ENCODE measurements around the gene RTRAF.

The RTRAF gene

GRCh38 chr14:51996148-51996746, 6.9 kb downstream of the RTRAF start:
- DNase-seq, result no peak

- no peak for DNase-seq
Observed at GRCh38 chr14:51998348-51998747, 9.0 kb downstream of the RTRAF start.

- no peak for DNase-seq
Observed at GRCh38 chr14:51999084-51999483, 9.7 kb downstream of the RTRAF start.

GRCh38 chr14:52000019-52000582, 10.8 kb downstream of the RTRAF start:
- no peak for DNase-seq

GRCh38 chr14:52000696-52001095, 11.3 kb downstream of the RTRAF start:
- no peak for DNase-seq

- no peak for DNase-seq
Observed at GRCh38 chr14:52002542-52002941, 13.2 kb downstream of the RTRAF start.

GRCh38 chr14:52003324-52003723, 14.0 kb downstream of the RTRAF start:
- DNase-seq, result no peak

GRCh38 chr14:52005625-52006024, 16.3 kb downstream of the RTRAF start:
- no peak for DNase-seq

GRCh38 chr14:52006361-52006760, 17.0 kb downstream of the RTRAF start:
- no peak for DNase-seq

- no peak for DNase-seq
Observed at GRCh38 chr14:52007211-52007610, 17.9 kb downstream of the RTRAF start.

- DNase-seq, result no peak
Observed at GRCh38 chr14:52007637-52008036, 18.3 kb downstream of the RTRAF start.

GRCh38 chr14:52008136-52008535, 18.8 kb downstream of the RTRAF start:
- no peak for DNase-seq

- DNase-seq, result no peak
Observed at GRCh38 chr14:52010173-52010693, 20.9 kb downstream of the RTRAF start.

- DNase-seq, result no peak
Observed at GRCh38 chr14:52011523-52011922, 22.2 kb downstream of the RTRAF start.

GRCh38 chr14:52012635-52013034, 23.3 kb downstream of the RTRAF start:
- no peak for DNase-seq

- DNase-seq, result no peak
Observed at GRCh38 chr14:52013984-52014600, 24.7 kb downstream of the RTRAF start.

- DNase-seq, result no peak
Observed at GRCh38 chr14:52014601-52015267, 25.4 kb downstream of the RTRAF start.

- DNase-seq, result no peak
Observed at GRCh38 chr14:52015411-52016030, 26.2 kb downstream of the RTRAF start.

- DNase-seq, result no peak
Observed at GRCh38 chr14:52018252-52018651, 28.9 kb downstream of the RTRAF start.

GRCh38 chr14:52018970-52019369, 29.6 kb downstream of the RTRAF start:
- DNase-seq, result no peak

- no peak for DNase-seq
Observed at GRCh38 chr14:52020161-52020714, 30.9 kb downstream of the RTRAF start.

- DNase-seq, result no peak
Observed at GRCh38 chr14:52020866-52021717, 31.7 kb downstream of the RTRAF start.
